ELF-1 (cell line): ENCODE results near the gene CHMP4B.

Source experiments
- DNase-seq: peaks from one replicate; pipeline ENCODE4 v3.0.0-alpha.2; 2016; ENCODE audit warnings: low read depth, low spot score

The CHMP4B gene

GRCh38 chr20:33897313-33897912 is 86.3 kb downstream of the CHMP4B start:
- DNase-seq: no peak

GRCh38 chr20:33899106-33899505 is 88.0 kb downstream of the CHMP4B start:
- DNase-seq: no peak

GRCh38 chr20:33900521-33901131 is 89.5 kb downstream of the CHMP4B start:
- no peak for DNase-seq

GRCh38 chr20:33901132-33901523 is 90.0 kb downstream of the CHMP4B start:
- DNase-seq: no peak

- no peak for DNase-seq
Measured at GRCh38 chr20:33902011-33902410, 90.9 kb downstream of the CHMP4B start.
